Osteoblast (primary cell): Measurements from ENCODE around the gene XK. TPM values are rescaled to one million over a fixed set of nuclear protein-coding genes. Genes with fewer than 3 reads are reported as not detected.

Source experiments
- DNase-seq: peaks from one replicate; pipeline ENCODE4 v3.0.0; 2011; ENCODE audit warnings: low spot score, mixed read lengths; ENCODE audit not compliant: insufficient read length; ENCODE audit errors: missing footprints
- H2AFZ ChIP-seq: 2 replicates; pipeline ENCODE4 v1.6.0; 2011; ENCODE audit warnings: mild to moderate bottlenecking, low read length
- H3K27ac ChIP-seq: 2 replicates; pipeline ENCODE4 v1.5.1; 2011; ENCODE audit warnings: mild to moderate bottlenecking, low read depth, low read length, moderate library complexity
- H3K27me3 ChIP-seq: 2 replicates; pipeline ENCODE4 v1.6.0; 2012; ENCODE audit warnings: mild to moderate bottlenecking, control low read depth, inconsistent platforms, low read length, moderate library complexity; ENCODE audit not compliant: insufficient read depth
- H3K36me3 ChIP-seq: 2 replicates; pipeline ENCODE4 v1.5.1; 2011; ENCODE audit warnings: mild to moderate bottlenecking, low read length, control low read depth, moderate library complexity; ENCODE audit not compliant: insufficient read depth
- H3K4me1 ChIP-seq: 2 replicates; pipeline ENCODE4 v1.5.1; 2011; ENCODE audit warnings: mild to moderate bottlenecking, low read length, control low read depth, moderate library complexity; ENCODE audit not compliant: insufficient read depth
- H3K4me2 ChIP-seq: 2 replicates; pipeline ENCODE4 v1.6.0; 2011; ENCODE audit warnings: mild to moderate bottlenecking, low read length; ENCODE audit not compliant: insufficient read depth
- H3K4me3 ChIP-seq: fragments of 200-600 bp; sonication (generic); 3 replicates; pipeline ENCODE4 v1.5.1; 2012; ENCODE audit warnings: mild to moderate bottlenecking, low read length, inconsistent platforms; ENCODE audit not compliant: insufficient read depth
- H3K79me2 ChIP-seq: 2 replicates; pipeline ENCODE4 v1.6.0; 2012; ENCODE audit warnings: mild to moderate bottlenecking, low read length, control low read depth, inconsistent platforms; ENCODE audit not compliant: insufficient read depth
- H3K9me3 ChIP-seq: 2 replicates; pipeline ENCODE4 v1.5.1; 2011; ENCODE audit warnings: low read depth, low read length, control low read depth
- H4K20me1 ChIP-seq: 2 replicates; pipeline ENCODE4 v1.6.0; 2012; ENCODE audit warnings: mild to moderate bottlenecking, low read length, control low read depth; ENCODE audit not compliant: insufficient read depth
- CTCF ChIP-seq: IDR thresholded peaks from 2 replicates; pipeline ENCODE4 v1.5.1; 2011; ENCODE audit warnings: mild to moderate bottlenecking, low read depth, low read length, moderate library complexity; ENCODE audit errors: extremely low read depth
- total RNA-seq: library from RNA; depleted of rRNA; stranded (reverse); fragments of >200 nt; gene quantifications from 2 replicates; pipeline ENCODE4 v1.2.3, GENCODE V29; 2012

The XK gene
- total RNA-seq, 1 donor = under 0.01 TPM

GRCh38 chrX:37779857-37780256, 94.3 kb downstream of the XK start, which contains the start of gene CYBB:
CYBB (plus strand) TSS chrX:37780059; CDS start chrX:37780078, 19 bp downstream.
- H3K36me3 ChIP-seq = no peaks in the 10 kb centered on the region
- H3K4me2 ChIP-seq = no peak within 1 kb of the TSS
- H3K4me3 ChIP-seq = no peak within 1 kb of the TSS
- H3K27ac ChIP-seq = no peak within 1 kb of the TSS
- no peaks in the 10 kb centered on the region for H3K4me1 ChIP-seq
- H2AFZ ChIP-seq = no peak within 1 kb of the TSS
- no peaks in the 10 kb centered on the region for H3K9me3 ChIP-seq
- no peaks in the 10 kb centered on the region for H3K79me2 ChIP-seq
- no peaks in the 10 kb centered on the region for H3K27me3 ChIP-seq
- DNase-seq = no peak
- TF ChIP-seq CTCF = no peak
- H4K20me1 ChIP-seq = no peaks in the 10 kb centered on the region

- Histone ChIP-seq H3K9me3 (no peaks in the 10 kb centered on the region), H3K27me3 (no peaks in the 10 kb centered on the region), H3K36me3 (no peaks in the 10 kb centered on the region), H3K27ac (no peak overlapping the region), H3K4me3 (no peak overlapping the region), H4K20me1 (no peaks in the 10 kb centered on the region), H3K79me2 (no peaks in the 10 kb centered on the region), H2AFZ (no peak overlapping the region), H3K4me2 (no peak overlapping the region), H3K4me1 (no peaks in the 10 kb centered on the region)
- no peak for TF ChIP-seq CTCF
- no peak for DNase-seq
Measured at GRCh38 chrX:37781081-37781480, 95.5 kb downstream of the XK start.

Other genes starting within 250 kb of the XK start
- 0.29 and 0.72 TPM in 2 replicates for gene LANCL3, start 114.1 kb upstream of the XK start, total RNA-seq
- gene CYBB, start 94.3 kb downstream of the XK start, total RNA-seq = 0.29 and 1.4 TPM in 2 replicates
- 56.6 and 58.6 TPM in 2 replicates for gene DYNLT3, start 161.8 kb downstream of the XK start, total RNA-seq